Keratinocyte (primary cell): Measurements from ENCODE around the gene MT1B.

Source experiments
- CTCF ChIP-seq, 3 experiments: IDR thresholded peaks in 1 of 3; conservative IDR thresholded peaks in 1 of 3; optimal IDR thresholded peaks in 1 of 3; 2 replicates in 2 of 3; 3 replicates in 1 of 3; pipeline versions ENCODE3 to v1.5.1; 2011; ENCODE audit warnings: low read length in 3 of 3, mild to moderate bottlenecking in 3 of 3, moderate library complexity in 2 of 3, control low read depth in 1 of 3, inconsistent platforms in 1 of 3; ENCODE audit not compliant: insufficient read depth in 2 of 3; ENCODE audit errors: extremely low read depth in 1 of 3
- EZH2 ChIP-seq: IDR thresholded peaks from one replicate; pipeline ENCODE4 v1.6.1; 2012; ENCODE audit warnings: inconsistent platforms, mild to moderate bottlenecking, low read length, moderate library complexity

GRCh38 chr16:56691885-56692284, 40.2 kb downstream of the MT1B start:
- TF ChIP-seq CTCF (optimal IDR thresholded peaks at IDR 0.05 in 1 of 3, IDR thresholded peaks at IDR 0.05 in 1 of 3, conservative IDR thresholded peaks at IDR 0.05 in 1 of 3; ENCODE audit: extremely low read depth in 1 of 3, insufficient read depth in 2 of 3, low read length in 3 of 3) (no peak), EZH2 (no peak)
